ENCODE data around the gene ZNF582.

GRCh38 chr19:56341948-56342347 is 51.4 kb downstream of the ZNF582 start:
- no peak for TF ChIP-seq CTCF (IDR thresholded peaks at IDR 0.05)
- no peak for TF ChIP-seq POLR2A (IDR thresholded peaks at IDR 0.05)
